Measurements from ENCODE around the gene ALOX15. TPM values are rescaled to one million over a fixed set of nuclear protein-coding genes. Genes with fewer than 3 reads are reported as not detected.

Gene ALOX15
- total RNA-seq, 2 experiments from 2014 or later, result 1.8 TPM; not detected in 1

- Histone ChIP-seq H3K9me2 (ENCODE audit: insufficient read depth, low read length) (no peaks in the 10 kb centered on the region), H2AFZ (ENCODE audit: low read length) (no peak overlapping the region), H3K36me3 (ENCODE audit: insufficient read depth, low read length) (no peaks in the 10 kb centered on the region), H3K79me2 (ENCODE audit: insufficient read depth, low read depth, low read length) (no peaks in the 10 kb centered on the region), H3K27ac (ENCODE audit: low read depth, low read length, poor library complexity, severe bottlenecking) (no peak overlapping the region), H4K20me1 (ENCODE audit: insufficient read depth, low read length) (no peaks in the 10 kb centered on the region), H3K4me3 (ENCODE audit: low read depth, low read length, poor library complexity, severe bottlenecking) (no peak overlapping the region), H3K4me1 (ENCODE audit: insufficient read depth, low read length, poor library complexity, severe bottlenecking) (no peaks in the 10 kb centered on the region), H3K4me2 (ENCODE audit: low read length) (no peak overlapping the region), H3K9me3 (ENCODE audit: low read length) (no peaks in the 10 kb centered on the region)
- intact Hi-C loops (cut with micrococcal nuclease; ENCODE audit: unreplicated experiment), result no loop called here
- TF ChIP-seq EZH2phosphoT487 (IDR thresholded peaks at IDR 0.05; ENCODE audit: borderline replicate concordance, low read depth, low read length) (no peak), CTCF (conservative IDR thresholded peaks at IDR 0.05; ENCODE audit: low read length) (peak; percentile 56)
- ChIA-PET CTCF (ENCODE audit: unreplicated experiment) (no interaction called here), POLR2A (no interaction called here)
- BruUV-seq (replicated peaks), result no TSS peak
- DNase-seq (ENCODE audit: low spot score), result peak; percentile 41
These were observed 46.4 kb downstream of the ALOX15 start for GRCh38 chr17:4594931-4595684.

GRCh38 chr17:4594406-4594805 lies 47.1 kb downstream of the ALOX15 start:
- H3K27ac ChIP-seq (ENCODE audit: low read depth, low read length, poor library complexity, severe bottlenecking), result no peak overlapping the region
- no peak overlapping the region for H2AFZ ChIP-seq (ENCODE audit: low read length)
- H3K9me3 ChIP-seq (ENCODE audit: low read length), result no peaks in the 10 kb centered on the region
- no peaks in the 10 kb centered on the region for H3K4me1 ChIP-seq (ENCODE audit: insufficient read depth, low read length, poor library complexity, severe bottlenecking)
- DNase-seq (ENCODE audit: low spot score), result no peak
- H3K9me2 ChIP-seq (ENCODE audit: insufficient read depth, low read length), result no peaks in the 10 kb centered on the region
- POLR2A ChIA-PET, result no interaction called here
- intact Hi-C loops (cut with micrococcal nuclease; ENCODE audit: unreplicated experiment), result no loop called here
- H3K36me3 ChIP-seq (ENCODE audit: insufficient read depth, low read length), result no peaks in the 10 kb centered on the region
- H4K20me1 ChIP-seq (ENCODE audit: insufficient read depth, low read length), result no peaks in the 10 kb centered on the region
- no TSS peak for BruUV-seq (replicated peaks)
- H3K4me2 ChIP-seq (ENCODE audit: low read length), result no peak overlapping the region
- CTCF ChIA-PET (ENCODE audit: unreplicated experiment), result no interaction called here
- no peaks in the 10 kb centered on the region for H3K79me2 ChIP-seq (ENCODE audit: insufficient read depth, low read depth, low read length)
- TF ChIP-seq EZH2phosphoT487 (IDR thresholded peaks at IDR 0.05; ENCODE audit: borderline replicate concordance, low read depth, low read length) (no peak), CTCF (conservative IDR thresholded peaks at IDR 0.05; ENCODE audit: low read length) (no peak)
- H3K4me3 ChIP-seq (ENCODE audit: low read depth, low read length, poor library complexity, severe bottlenecking), result no peak overlapping the region

GRCh38 chr17:4593021-4593421 lies 48.5 kb downstream of the ALOX15 start:
- Histone ChIP-seq H3K9me3 (ENCODE audit: low read length) (no peaks in the 10 kb centered on the region), H3K79me2 (ENCODE audit: insufficient read depth, low read depth, low read length) (no peaks in the 10 kb centered on the region), H3K27ac (ENCODE audit: low read depth, low read length, poor library complexity, severe bottlenecking) (no peak overlapping the region), H3K4me1 (ENCODE audit: insufficient read depth, low read length, poor library complexity, severe bottlenecking) (no peaks in the 10 kb centered on the region), H2AFZ (ENCODE audit: low read length) (no peak overlapping the region), H3K4me2 (ENCODE audit: low read length) (no peak overlapping the region), H3K36me3 (ENCODE audit: insufficient read depth, low read length) (no peaks in the 10 kb centered on the region), H3K9me2 (ENCODE audit: insufficient read depth, low read length) (no peaks in the 10 kb centered on the region), H4K20me1 (ENCODE audit: insufficient read depth, low read length) (no peaks in the 10 kb centered on the region), H3K4me3 (ENCODE audit: low read depth, low read length, poor library complexity, severe bottlenecking) (no peak overlapping the region)
- intact Hi-C loops (cut with micrococcal nuclease; ENCODE audit: unreplicated experiment), result no loop called here
- POLR2A ChIA-PET, result interaction anchor here (0.6 kb wide), 1 partner anchor 37 kb away, joined by 6 read pairs; no protein-coding TSS in a partner anchor
- DNase-seq (ENCODE audit: low spot score), result no peak
- CTCF ChIA-PET (ENCODE audit: unreplicated experiment), result no interaction called here
- BruUV-seq (replicated peaks), result no TSS peak
- TF ChIP-seq EZH2phosphoT487 (IDR thresholded peaks at IDR 0.05; ENCODE audit: borderline replicate concordance, low read depth, low read length), result no peak
- TF ChIP-seq CTCF (conservative IDR thresholded peaks at IDR 0.05; ENCODE audit: low read length), result no peak

Data from OCI-LY7 (cell line).